WI38 (cell line): ENCODE data around the gene KRT81.

Experiments
- H3K4me3 ChIP-seq: 2 replicates; pipeline ENCODE4 v1.5.1; 2011; ENCODE audit warnings: low read depth, mild to moderate bottlenecking, control low read depth, low read length
- CTCF ChIP-seq: IDR thresholded peaks from 2 replicates; pipeline ENCODE4 v1.5.1; 2012; ENCODE audit warnings: low read depth, mild to moderate bottlenecking, control low read depth, low read length

The KRT81 gene

DNA sequence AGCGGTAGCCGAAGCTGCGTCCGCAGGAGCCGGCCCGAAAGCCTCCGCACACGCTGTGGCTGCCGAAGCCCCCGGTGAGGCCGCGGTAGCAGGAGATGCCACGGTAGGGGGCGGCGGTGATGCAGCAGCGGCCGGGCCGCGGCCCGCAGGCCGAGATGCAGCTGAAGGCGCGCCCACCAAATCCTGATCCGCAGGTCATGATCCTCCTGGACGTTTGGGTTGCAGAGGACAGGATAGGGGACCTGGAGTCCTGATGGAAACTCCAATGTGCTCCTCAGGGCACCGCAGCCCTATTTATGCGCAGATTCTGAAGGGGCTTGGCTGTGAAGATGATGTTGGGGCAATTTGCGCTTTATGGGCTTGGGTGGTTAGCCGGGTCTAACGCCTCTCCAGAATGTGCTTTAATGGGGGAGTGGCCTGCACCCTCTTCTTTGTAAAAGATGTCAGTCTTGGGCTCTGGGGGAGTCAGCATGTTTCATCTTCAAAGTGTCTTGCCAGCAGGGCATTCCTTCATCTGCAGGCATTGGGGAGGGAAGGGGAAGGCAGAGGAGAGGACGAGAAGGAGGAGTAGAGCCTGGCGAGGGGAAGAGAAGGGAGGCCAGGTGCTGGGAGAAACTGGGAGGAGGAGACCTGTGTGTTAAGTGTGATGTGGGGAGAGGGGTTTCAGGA lies at the start of gene KRT81:
Gene KRT81 (minus strand): TSS at position 268 of the 669 bp plus-strand sequence. CDS start 69 bp downstream, at position 199.
- TF ChIP-seq CTCF, result no peak
- H3K4me3 ChIP-seq, result no peak within 1 kb of the TSS

- no peak for TF ChIP-seq CTCF
- no peak overlapping the region for H3K4me3 ChIP-seq
These were observed 47.1 kb upstream of the KRT81 start for GRCh38 chr12:52338241-52338960.

DNA sequence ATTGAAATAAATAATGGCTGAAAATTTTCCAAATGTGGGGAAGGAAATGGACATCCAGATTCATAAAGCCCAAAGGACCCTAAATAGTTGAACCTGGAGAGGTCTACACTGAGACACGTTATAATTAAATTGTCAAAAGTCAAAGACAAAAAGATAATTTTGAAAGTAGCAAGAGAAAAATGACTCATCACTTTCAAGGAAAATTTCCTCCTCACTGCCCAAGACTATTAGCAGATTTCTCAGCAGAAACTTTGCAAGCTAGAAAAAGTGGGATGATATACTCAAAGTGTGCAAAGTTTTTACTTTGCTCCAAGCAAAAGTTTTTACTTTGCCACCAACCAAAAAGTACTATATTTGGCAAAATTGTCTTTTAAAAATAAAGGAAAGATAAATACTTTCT lies 45.7 kb upstream of the KRT81 start:
- H3K4me3 ChIP-seq, result no peak overlapping the region

GRCh38 chr12:52336641-52337040 lies 45.3 kb upstream of the KRT81 start:
- no peak overlapping the region for H3K4me3 ChIP-seq
- no peak for TF ChIP-seq CTCF

More for the DNA sequence above, 45.7 kb upstream of the KRT81 start:
- no peak for TF ChIP-seq CTCF

- TF ChIP-seq CTCF, result no peak
- no peak overlapping the region for H3K4me3 ChIP-seq
These were observed 44.4 kb upstream of the KRT81 start for GRCh38 chr12:52335598-52336262.

DNA sequence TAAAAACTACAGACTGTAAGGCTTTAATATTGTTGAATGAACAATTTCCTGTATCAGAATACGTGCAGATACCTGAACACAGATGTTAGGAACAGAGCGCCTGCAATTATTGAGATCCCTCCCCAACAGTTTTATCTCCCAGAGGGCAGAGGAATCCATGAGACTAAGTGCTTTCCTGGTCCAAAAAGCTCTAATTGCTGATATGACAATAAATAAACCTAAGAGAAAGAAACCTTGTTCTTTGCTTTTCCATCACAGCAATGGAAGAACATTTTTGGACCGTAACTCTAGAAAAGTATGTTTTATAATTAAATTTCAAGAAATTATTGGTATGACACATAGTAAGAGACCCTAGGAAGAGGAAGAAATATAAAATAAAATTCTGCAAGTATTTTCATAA lies 42.9 kb upstream of the KRT81 start:
- no peak for TF ChIP-seq CTCF
- no peak overlapping the region for H3K4me3 ChIP-seq

DNA sequence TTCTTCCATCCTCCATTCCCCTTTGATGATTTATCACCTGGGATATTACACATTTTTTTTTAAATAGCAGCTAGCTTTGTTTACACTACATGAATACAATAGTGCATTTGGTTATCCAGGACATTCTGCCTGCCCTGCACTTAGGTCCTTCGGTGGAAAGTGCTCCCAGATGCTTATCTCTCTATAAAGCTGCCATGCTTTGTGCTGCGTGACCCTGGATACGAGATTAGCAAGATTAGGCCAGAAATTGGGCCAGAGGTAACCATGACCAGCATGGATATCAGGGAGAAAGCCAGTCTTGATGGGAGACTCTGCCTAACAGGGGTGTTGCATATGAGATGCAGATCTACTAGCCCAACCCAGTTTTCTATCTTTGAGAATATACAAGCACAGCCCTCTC lies 42.0 kb upstream of the KRT81 start:
- H3K4me3 ChIP-seq, result no peak overlapping the region
- no peak for TF ChIP-seq CTCF
